Measurements from ENCODE around the gene PPP1R3F.
"Not testable (repeated sequence)": the region's sequence is repeated elsewhere in the genome, so short reads cannot be mapped to it uniquely, and the experiment has no call there.

The PPP1R3F gene

DNA sequence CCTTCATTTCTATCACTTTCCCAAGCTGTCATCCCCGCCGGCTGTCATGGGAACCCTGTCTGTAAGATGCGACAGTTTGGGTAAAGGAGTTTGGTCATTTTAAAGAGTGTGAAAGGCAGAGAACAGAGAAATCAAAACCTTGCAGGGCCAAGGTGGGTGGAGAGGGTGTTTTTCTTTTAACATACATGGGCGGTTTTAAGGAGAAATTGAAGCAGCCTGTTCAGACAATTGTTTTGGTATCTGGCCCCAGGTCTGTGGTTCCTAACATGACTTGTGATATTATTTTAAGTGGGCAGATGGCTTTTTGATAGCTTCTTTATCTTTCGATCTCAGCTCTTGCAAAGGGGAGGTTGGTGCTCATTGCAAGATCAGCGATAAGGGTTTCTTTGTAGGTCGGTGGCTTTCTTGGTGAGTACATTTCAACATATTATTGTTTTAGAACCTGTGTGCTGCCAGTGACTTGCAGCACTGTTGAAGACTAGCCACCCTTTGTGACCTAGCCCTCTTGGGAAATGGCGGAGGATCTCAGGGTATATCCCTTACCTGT is 3.7 kb downstream of the PPP1R3F start:
- DNase-seq (ENCODE audit: low read depth), result no peak

DNA sequence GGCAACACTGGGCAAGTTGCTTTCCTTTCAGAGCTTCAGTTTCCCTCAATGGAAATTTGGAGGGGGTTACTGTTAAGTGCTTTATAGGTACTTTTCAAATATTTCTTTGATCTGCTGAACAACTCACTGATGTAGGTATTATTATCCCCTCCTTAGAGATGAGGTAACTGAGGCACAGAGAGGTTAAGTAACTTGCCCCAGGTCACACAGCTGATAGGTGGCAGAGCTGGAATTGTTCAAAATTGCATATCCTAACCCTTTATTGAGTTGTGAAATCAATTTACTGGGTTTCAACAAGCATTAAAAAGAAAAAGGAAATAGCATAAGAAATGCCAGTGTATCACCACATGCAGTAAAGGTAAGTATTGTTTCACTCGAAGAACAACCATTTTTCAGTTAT is 6.6 kb downstream of the PPP1R3F start:
- DNase-seq (ENCODE audit: low read depth), result no peak

DNA sequence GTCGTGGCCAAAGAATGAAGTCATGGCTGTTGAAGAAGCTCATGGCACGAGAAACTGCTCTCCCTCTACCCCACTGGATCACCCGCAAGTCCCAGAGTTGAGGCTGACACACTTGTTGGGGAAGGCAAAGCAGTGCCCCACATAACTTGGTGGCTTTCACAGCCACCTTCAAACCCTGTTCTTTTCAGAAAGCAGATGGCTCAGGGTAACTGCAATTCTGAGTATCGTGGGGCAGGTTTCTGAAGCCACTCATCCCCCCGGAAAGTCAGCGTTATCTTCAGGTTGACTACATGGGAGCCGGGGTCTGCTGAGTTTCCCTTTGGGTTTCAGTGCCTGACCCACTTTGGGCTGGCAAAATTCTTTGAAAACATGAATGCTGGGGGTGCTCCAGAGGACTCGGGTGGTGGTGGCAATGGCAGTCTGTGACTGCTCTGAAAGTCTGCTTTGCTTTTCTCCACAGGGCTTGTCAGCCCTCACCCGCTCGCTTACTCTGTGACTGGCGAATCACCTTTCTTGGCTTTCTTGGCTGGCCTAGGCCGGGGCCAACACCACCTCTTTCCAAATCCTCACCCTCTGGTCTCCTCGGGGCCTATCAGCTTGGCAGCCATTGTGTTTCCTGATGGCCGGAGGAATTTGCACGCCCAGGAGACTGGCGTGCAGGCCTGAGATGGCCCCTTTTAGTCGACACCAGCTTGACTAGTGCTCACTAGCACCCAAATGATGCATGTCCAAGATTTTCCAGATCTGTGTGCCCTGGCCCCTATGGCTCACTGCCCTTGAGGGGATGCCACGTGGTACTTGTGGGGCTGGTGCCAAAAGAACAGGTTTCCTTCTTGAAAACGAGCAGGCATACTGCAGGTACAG is 7.3 kb downstream of the PPP1R3F start:
- DNase-seq (ENCODE audit: low read depth), result no peak

DNA sequence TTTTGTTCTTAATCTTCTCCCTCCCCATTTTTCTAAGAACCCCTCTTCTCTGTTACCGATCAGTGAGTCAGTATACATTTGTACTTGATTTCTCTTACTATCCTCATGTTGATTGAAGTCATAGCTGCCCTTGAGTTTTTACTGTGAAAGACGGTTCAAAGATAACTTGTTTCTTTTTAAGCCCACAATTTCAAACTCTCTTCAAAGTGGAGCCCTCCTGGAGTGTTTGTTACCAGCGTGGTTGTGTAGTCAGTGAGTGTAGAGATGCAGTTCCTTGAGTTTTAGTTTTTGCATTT is 7.9 kb downstream of the PPP1R3F start:
- no peak for DNase-seq (ENCODE audit: low read depth)

DNA sequence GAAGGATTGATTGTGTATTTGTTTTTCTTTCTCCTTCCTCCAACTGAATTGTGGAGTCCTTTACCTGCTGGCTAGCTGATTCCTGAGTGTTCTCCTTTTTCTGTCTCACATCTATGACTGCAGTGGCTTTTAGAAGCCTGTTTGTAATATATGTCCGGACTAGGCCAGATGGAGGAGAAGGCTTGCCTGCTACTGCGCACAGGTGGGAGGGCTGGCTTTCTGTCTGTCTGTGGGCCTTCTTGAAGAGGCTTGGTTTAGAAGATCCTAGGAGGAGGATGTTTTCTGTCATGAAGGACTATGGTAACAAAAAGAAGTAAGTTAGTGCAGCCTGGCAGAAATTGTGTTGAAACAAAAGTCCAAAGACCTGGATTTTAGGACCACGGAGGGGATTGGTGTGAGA is 8.5 kb downstream of the PPP1R3F start:
- DNase-seq (ENCODE audit: low read depth), result no peak

DNA sequence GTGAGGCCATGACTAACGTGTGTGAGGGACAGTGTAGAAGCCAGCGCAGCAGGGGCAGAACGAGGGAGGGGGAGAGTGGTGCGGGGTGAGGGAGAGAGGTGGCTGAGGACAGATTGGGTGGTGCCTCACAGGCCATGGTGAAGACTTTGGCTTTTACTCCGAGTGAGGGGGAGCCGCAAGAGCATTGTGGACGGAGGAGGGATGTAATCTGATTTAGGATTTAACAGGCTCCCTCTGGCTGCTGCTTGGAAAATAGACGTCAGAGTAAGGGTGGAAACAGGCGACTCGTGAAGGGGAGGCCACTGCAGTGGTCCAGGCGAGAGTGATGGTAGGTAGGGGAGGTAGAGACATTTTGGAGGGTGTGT is 13.0 kb downstream of the PPP1R3F start:
- DNase-seq (ENCODE audit: low read depth), result no peak

DNA sequence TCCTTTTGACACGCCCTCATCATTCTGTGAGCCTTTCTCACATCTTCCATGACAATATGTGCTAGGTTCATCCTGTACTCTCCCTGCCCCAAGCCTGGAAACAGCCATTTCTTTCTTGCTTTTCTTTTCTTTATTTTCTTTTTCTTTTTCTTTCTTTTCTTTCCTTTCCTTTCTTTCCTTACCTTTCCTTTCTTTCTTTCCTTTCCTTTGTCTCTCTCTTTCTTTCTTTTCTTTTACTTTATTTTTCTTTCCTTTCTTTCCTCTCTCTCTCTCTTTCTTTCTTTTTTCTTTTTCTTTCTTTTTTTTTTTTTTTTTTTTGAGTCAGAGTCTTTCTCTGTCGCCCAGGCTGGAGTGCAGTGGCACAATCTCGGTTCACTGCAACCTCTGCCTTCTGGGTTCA is 14.6 kb downstream of the PPP1R3F start:
- DNase-seq (ENCODE audit: low read depth), result no peak

DNA sequence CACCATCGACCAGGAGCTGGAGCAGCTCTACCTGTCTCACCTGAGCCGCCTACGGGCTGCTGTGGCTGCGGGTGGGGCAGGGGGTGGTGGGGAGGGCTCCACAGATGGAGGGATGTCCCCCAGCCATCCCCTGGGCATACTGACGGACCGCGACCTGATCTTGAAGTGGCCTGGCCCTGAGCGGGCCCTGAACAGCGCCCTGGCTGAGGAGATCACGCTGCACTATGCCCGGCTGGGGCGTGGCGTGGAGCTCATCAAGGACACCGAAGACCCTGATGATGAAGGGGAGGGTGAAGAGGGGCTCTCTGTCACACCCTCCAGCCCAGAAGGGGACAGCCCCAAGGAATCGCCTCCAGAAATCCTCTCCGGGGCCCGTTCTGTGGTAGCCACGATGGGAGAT is 16.5 kb downstream of the PPP1R3F start:
- no peak for DNase-seq (ENCODE audit: low read depth)

DNA sequence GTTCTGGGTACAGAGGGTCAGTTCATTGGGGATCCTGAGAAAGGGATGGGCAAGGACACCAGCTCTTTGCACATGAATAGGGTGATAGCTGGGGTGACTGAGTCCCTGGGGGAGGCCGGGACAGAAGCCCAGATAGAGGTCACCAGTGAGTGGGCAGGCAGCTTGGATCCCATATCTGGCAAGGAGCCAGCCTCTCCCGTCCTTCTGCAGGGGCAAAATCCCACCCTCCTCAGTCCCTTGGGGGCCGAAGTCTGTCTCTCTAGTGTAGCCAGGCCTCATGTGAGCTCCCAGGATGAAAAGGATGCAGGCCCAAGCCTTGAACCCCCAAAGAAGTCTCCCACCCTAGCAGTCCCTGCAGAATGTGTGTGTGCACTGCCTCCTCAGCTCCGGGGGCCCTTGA is 17.0 kb downstream of the PPP1R3F start:
- no peak for DNase-seq (ENCODE audit: low read depth)

DNA sequence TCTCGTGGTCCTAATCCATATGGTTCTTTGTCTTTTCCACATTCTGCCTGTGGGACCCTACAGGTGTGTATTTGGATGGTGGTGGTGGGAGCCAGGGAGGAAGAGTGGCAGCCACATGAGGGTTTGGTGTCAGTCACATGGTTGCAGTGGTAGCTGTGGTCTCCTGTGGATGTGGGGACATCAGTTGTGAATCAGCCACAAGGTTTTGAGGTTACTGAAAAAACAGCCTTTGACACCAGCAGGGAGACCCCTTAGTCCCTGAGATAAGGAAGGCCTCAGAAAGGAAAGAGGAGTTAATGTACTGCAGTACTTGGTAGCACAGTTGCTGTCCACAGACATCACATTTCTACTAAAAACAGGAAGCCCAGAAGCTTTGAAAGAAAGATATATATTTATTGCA is 18.1 kb downstream of the PPP1R3F start:
- DNase-seq (ENCODE audit: low read depth), result no peak

DNA sequence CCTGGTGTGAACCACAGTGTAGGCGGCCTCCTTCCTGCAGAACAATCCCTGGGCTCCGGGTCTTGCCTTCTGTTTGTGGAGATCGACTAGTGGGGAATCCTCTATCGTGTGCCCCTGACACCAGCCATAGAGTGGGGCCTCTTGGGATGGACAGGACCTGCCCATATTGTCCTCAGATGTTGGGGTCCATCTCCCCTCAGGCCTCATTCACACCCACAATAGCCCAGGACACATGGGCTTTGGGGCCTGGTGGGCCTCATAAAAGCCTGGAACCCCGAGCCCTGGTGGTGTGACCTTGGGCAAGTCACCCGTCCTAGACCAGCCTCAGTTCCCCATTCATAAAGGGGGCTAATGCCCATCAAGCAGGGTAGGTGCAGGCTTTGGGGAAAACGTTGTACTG is 20.6 kb downstream of the PPP1R3F start:
- no peak for DNase-seq (ENCODE audit: low read depth)

DNA sequence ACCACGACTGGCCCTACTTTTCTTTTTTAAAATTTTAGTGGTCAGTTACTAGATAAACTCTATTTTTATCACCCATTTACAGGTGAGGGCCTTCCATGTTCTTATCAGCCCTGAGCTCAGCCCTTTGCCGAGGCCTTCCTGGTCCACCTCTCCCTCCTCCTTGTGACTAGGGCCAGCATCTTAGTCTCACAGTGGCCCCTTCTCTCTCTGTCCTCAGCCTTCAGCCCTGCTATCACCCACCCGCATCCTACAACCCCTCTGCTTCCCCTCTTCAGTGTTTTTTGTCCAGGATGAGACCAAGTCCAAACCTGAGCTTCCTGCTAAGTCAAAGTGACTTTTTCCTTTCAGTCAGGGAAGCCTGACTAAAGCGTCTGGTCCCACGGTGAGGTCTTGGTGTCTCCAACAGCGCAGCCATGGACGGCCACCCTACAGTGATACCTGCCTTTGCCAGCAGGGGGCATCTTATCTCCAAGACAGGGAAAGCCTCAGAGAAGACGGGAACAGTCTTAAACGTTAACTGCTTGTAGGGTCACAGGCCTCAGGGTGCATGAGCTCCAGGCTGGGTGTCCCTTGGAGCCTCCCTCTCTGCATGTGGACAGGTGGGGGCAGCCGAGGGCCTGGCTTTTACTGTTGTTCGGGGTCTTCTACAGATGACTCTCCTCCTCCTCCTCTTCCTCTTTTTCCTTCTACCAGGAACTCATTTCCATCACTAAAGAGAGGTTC is 22.2 kb downstream of the PPP1R3F start:
- peak; percentile 60 for DNase-seq (ENCODE audit: low read depth)

DNA sequence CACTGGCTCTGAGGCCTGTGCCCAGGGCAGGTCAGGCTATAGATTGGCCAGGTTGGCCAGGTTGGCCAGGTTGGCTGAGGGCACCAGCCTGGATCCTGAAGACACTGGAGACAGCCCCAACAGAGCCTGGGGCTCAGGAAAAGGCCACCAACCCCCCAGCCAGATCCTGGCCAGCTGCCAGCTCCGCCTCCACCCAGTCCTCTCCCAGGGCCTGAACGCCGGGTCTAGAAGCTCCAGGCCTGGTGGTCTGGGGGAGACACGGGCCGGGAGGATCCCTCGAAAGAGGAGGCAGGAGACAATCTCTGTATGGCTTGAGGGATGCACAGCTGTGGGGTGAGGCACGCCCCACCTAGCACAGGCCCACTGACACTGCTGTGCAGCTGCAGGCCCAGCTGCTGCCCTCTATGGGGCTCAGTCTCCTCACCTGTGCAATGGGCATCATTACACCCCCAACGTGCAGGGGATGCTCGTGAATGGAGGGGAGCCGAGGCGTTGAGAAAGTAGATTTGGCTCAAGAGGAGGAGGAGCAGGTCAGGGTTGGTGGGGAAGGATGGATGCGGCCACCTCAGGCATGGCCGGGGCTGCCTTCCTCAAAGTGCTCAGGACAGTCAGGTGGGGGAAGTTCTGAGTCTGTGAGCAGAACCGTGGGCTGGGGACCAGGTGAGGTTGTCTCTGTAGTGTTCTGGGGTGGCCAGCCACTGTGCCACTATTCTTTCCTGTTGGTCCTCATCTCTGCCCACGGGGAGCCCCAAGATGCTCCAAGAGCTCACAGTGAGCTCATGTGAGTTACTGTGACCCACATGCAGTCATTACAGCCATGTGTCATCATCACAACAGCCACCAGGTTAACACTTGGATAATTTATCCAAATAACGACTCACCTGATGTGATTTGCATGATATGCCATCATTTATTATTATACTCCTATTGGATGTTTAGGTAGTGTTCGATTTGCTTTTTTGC is 23.1 kb downstream of the PPP1R3F start:
- DNase-seq (ENCODE audit: low read depth), result no peak

DNA sequence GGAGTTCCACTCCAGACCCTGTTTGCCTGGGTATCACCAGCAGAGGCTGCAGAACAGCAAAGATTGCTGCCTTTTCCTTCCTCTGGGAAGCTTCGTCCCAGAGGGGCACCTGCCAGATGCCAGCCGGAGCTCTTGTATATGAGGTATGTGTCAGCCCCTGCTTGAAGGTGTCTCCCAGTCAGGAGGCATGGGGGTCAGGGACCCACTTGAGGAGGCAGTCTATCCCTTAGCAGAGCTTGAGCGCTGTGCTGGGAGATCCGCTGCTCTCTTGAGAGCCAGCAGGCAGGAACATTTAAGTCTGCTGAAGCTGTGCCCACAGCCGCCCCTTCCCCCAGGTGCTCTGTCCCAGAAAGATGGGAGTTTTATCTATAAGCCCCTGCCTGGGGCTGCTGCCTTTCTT is 29.7 kb downstream of the PPP1R3F start:
- DNase-seq (ENCODE audit: low read depth), result not testable (repeated sequence)

DNA sequence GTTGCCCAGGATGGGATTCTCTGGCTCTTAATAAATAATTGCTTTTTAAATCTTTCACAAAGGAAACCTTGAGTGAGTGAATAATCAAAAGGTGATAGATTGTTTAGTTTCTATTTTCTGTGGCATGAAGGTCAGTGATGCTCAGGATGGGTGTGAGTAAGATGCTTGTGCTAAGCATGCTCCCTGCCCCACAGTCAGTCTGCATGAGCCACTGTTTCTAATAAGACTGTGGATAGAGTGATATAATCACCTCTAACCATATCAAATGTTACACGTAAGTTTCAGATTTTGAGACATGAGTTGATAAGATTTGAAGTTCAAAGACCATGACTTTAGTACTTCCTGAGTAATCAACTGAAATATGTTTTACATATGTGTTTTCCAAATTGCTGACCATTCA is 31.1 kb downstream of the PPP1R3F start:
- no peak for DNase-seq (ENCODE audit: low read depth)

DNA sequence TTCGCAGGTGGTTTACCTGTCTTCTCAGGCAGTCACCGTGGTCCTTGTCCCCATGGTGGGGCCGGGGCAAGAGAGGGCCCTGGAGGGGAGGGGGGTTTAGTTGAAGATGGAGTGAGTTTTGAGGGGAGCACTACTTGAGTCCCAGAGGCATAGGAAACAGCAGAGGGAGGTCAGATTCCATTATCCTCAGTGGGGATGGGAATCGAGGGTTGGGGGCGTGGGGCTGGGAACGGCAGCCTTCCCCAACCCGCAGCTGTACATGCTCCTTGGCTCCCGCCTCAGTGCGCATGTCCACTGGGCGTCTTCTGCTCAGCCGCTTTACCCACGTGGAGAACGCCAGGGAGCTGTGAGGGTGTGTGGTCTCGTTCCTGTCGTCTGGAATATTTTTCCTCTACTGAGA is 33.8 kb downstream of the PPP1R3F start, which contains the start of gene GAGE10:
GAGE10 (plus strand) TSS at position 301 of the 400 bp plus-strand sequence. CDS start 1,214 bp downstream, outside the sequence.
- no peak for DNase-seq (ENCODE audit: low read depth)

DNA sequence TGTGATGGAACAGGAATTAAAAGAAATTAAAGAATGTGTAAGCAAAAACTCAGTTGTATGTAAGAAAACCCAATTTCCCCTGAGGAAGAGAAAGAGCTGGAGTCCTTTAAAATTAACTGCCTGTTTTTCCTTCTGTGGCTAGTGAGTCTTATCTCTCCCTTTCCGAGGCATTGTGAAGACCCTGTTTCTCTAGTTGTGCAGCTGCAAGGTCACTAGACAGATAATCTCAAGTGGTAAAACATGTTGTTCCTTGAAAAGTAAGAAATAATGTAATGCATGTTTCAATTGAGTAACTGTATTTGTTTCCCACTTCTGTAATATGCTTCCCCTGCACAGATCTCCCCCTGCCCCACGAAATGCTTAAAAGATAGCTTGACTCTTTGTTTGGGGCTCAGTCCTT is 38.2 kb downstream of the PPP1R3F start:
- not testable (repeated sequence) for DNase-seq (ENCODE audit: low read depth)

DNA sequence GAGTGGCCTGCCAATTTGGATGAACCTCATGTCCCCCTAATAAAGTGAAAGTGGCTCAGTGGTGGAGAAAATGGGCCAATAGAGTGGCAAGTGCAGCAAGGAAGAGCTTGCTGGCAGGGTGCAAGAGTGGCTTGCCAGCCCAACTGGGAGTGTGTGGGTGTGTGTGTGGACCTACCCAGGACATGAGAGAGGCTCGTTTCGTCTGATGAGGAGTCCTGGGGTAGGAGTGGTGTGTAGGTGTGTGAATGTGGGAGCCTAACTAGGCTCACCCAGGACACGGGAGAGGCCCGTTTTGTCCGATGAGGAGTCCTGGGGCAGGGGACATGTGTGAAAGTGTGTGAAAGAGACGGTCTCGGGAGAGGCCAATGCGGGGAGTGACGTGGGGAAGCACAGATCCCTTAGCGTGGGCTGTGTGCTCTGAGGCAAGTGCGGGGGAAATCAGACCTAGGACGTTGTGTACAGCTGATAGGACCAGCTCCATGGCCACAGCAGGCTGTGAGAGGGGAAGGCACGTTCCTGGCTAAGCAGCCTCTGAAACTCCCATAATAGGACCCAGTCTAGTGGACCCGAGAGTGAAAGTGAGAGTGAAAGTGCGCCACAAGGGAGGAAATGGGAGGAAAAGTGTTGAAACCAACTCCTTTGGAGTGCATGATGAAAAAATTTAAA is 39.1 kb downstream of the PPP1R3F start:
- no peak for DNase-seq (ENCODE audit: low read depth)

DNA sequence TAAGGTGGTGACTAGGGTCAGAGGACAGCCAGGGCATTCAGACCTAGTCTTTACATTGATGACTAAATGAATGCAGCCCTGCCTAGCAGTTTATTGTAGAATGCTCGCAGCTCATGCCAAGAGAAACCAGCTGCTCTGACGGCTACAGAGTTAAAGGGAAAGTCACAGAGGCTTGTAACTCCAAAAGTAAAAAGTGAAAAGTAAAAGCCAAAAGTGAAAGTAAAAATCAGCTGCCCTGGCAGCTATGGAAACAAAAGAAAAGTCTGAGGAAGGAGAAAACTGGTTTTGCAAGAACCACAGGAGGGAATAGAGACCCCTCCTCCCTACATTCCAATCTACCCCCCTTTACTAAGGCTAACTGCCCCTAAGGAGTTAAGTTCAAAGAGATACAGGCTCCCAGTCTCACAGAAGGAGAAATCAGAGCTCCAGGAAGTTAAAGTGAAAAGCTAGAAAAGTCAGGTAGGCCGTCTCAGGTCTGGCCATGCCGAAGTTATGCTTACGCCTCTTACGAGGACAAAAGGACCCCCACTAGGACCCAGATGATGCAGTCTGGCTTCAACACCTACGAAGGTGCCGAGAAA is 39.9 kb downstream of the PPP1R3F start:
- no peak for DNase-seq (ENCODE audit: low read depth)

DNA sequence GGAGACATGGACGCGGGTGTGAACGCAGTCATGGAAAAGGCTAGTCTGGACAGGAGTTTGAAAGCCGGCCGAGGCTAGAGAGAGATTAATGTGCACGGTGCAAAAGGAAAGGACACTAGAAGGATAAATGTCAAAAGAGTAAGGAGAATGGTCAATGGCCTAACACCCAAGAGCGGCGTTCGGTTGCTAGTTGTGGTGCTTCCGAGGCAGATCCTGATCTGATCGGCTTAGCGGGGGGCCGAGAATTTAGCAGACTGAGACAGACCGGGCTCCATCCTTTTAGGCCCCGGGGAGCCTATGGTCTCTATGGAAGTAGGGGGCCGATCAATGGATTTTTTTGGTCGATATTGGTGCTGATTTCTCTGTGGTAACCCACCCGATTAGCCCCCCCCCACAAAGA is 40.8 kb downstream of the PPP1R3F start:
- no peak for DNase-seq (ENCODE audit: low read depth)

DNA sequence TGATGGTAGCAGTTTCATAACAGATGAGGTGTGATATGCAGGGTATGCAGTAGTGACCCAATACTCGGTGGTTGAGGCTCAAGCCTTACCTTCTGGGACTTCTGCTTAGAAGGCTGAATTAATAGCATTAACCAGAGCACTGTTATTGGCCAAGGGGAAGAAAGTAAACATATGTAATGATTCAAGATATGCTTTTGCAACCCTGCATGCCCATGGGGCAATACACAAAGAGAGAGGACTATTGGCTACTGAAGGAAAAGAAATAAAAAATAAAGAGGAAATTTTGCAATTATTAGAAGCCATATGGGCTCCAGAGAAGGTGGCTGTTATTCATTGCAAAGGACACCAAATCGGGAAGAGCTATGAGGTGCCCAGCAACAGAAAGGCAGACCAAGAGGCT is 42.6 kb downstream of the PPP1R3F start:
- no peak for DNase-seq (ENCODE audit: low read depth)
